ENCODE results near the gene NHEJ1.

DNA sequence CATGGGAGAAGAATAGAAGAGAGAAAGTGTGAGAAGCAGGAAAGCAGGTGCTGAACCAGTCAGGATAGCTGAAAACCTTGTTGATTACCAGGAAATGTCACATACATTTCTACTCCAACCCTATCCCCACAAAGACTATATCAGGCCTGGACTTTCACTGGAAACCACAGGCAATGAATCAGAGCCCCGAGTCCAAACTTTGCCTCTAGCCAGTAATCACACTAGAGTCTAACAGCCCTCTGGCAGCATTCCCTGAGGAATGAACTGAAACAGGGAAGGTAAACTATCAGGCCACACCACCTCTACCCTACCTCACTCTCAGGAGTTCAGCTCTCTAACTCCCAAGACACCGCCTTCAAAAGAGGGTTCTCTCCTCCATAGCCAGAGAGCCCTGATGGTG is 81.2 kb downstream of the NHEJ1 start:
- no peak for TF ChIP-seq EZH2phosphoT487 (IDR thresholded peaks at IDR 0.05; ENCODE audit: borderline replicate concordance, low read depth)
- TF ChIP-seq POLR2AphosphoS5 (IDR thresholded peaks at IDR 0.05; ENCODE audit: low read depth, low read length), result no peak
